ENCODE data around the gene LMO7.
"Not testable (repeated sequence)": the region's sequence is repeated elsewhere in the genome, so short reads cannot be mapped to it uniquely, and the experiment has no call there.

The LMO7 gene

GRCh38 chr13:75702476-75702875 is 66.3 kb downstream of the LMO7 start:
- DNase-seq: no peak

- DNase-seq: no peak
Measured at GRCh38 chr13:75703769-75704168, 67.6 kb downstream of the LMO7 start.

- no peak for DNase-seq
Measured at GRCh38 chr13:75704194-75704926, 68.2 kb downstream of the LMO7 start.

GRCh38 chr13:75704927-75705288 is 68.8 kb downstream of the LMO7 start:
- no peak for DNase-seq

GRCh38 chr13:75705395-75705794 is 69.3 kb downstream of the LMO7 start:
- no peak for DNase-seq

GRCh38 chr13:75705908-75706307 is 69.8 kb downstream of the LMO7 start:
- DNase-seq: no peak

- DNase-seq: no peak
Measured at GRCh38 chr13:75713852-75714251, 77.7 kb downstream of the LMO7 start.

- no peak for DNase-seq
Measured at GRCh38 chr13:75715601-75716523, 79.7 kb downstream of the LMO7 start.

- no peak for DNase-seq
Measured at GRCh38 chr13:75717525-75717924, 81.4 kb downstream of the LMO7 start.

- no peak for DNase-seq
Measured at GRCh38 chr13:75721307-75721706, 85.2 kb downstream of the LMO7 start.

GRCh38 chr13:75723901-75724300 is 87.8 kb downstream of the LMO7 start:
- no peak for DNase-seq

GRCh38 chr13:75724752-75725517 is 88.8 kb downstream of the LMO7 start:
- DNase-seq: no peak

GRCh38 chr13:75725736-75726135 is 89.6 kb downstream of the LMO7 start:
- no peak for DNase-seq

- DNase-seq: no peak
Measured at GRCh38 chr13:75726306-75726705, 90.2 kb downstream of the LMO7 start.

- DNase-seq: not testable (repeated sequence)
Measured at GRCh38 chr13:75733113-75733512, 97.0 kb downstream of the LMO7 start.

- DNase-seq: no peak
Measured at GRCh38 chr13:75736173-75736572, 100.0 kb downstream of the LMO7 start.

GRCh38 chr13:75738841-75739240 is 102.7 kb downstream of the LMO7 start:
- DNase-seq: no peak

GRCh38 chr13:75739244-75739868 is 103.2 kb downstream of the LMO7 start:
- DNase-seq: no peak

GRCh38 chr13:75740031-75740430 is 103.9 kb downstream of the LMO7 start:
- DNase-seq: no peak

GRCh38 chr13:75743072-75743471 is 106.9 kb downstream of the LMO7 start:
- not testable (repeated sequence) for DNase-seq

GRCh38 chr13:75744127-75744526 is 108.0 kb downstream of the LMO7 start:
- no peak for DNase-seq

GRCh38 chr13:75745387-75745786 is 109.3 kb downstream of the LMO7 start:
- DNase-seq: no peak

- no peak for DNase-seq
Measured at GRCh38 chr13:75748874-75749273, 112.7 kb downstream of the LMO7 start.
